IPS-18c (cell line): ENCODE results near the gene ANXA8.

ENCODE experiments used
- H3K4me3 ChIP-seq: 2 replicates; pipeline ENCODE4 v1.7.0; 2013; ENCODE audit warnings: low read depth, mild to moderate bottlenecking, low read length, moderate library complexity; ENCODE audit not compliant: insufficient read depth
- H3K9me3 ChIP-seq: one replicate; pipeline ENCODE4 v1.6.1; 2013; ENCODE audit warnings: mild to moderate bottlenecking, low read length, moderate library complexity; ENCODE audit not compliant: control insufficient read depth, insufficient read depth

The ANXA8 gene

DNA sequence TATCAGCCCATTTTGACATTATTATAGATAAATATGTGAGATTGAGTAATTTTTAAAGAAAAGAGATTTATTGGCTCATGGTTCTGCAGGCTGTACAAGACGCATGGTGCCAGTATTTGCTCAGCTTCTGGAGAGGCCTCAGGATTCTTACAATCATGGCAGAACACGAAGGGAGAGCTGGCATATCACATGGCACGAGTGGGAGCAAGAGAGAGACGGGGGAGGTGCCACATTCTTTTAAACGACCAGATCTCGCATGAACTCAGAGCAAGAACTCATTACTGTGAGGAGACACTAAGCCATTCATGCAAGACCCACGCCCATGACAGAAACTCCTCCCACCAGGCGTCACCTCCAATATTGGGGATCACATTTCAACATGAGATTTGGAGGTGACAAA is 59.7 kb downstream of the ANXA8 start:
- Histone ChIP-seq H3K4me3 (no peak overlapping the region), H3K9me3 (peaks cover 3% of the 10 kb centered on the region)

- Histone ChIP-seq H3K9me3 (peaks cover 3% of the 10 kb centered on the region), H3K4me3 (no peak overlapping the region)
Observed at GRCh38 chr10:47423476-47423875, 60.4 kb downstream of the ANXA8 start.

DNA sequence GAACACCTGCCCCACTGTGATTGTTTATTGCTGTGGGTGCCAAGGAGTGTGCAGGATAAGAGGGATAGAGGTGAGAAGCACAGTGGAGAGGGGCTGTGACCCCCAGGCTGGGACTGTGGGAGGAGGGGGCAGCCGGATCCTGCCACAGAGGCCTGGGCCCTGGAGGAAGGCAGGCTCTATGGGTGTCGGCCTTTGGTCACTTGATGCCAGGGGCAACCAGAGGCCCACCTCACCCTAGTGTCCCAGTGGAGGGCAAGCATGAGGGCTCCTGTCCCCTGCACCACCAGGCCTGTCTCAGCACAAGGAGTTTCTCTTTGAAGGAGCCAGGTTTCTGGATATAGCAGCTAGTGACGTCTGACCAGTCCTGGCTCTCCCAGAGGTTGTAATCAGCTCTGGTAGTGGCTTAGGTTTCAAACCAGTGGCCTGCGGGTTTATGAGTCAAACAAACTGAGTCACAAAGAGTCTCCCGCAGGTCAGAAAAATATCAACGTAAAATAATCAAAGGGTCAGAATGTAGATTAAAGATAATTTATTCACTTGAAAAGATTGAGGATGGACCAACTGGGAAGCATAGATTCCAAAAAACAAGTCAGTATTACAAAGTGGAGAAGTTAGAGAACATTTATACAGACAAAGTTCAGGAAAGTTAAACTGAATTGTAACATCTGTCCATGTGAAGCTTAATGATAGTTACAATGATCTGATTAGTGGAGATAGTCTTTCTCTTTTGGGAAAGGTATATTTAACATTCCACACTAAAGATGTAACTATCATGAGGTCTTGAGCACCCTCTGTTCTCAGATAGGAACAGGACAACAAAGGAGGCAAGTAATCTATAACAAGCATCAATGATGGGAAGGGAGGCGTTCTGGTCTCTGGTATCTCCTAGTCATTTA is 62.6 kb downstream of the ANXA8 start:
- Histone ChIP-seq H3K9me3 (peaks cover 2% of the 10 kb centered on the region), H3K4me3 (no peak overlapping the region; the same call in 1 of the 2 replicates)

GRCh38 chr10:47420305-47421056 is 63.4 kb downstream of the ANXA8 start:
- H3K4me3 ChIP-seq = no peak overlapping the region; the same call in 1 of the 2 replicates
- H3K9me3 ChIP-seq = no peaks in the 10 kb centered on the region

DNA sequence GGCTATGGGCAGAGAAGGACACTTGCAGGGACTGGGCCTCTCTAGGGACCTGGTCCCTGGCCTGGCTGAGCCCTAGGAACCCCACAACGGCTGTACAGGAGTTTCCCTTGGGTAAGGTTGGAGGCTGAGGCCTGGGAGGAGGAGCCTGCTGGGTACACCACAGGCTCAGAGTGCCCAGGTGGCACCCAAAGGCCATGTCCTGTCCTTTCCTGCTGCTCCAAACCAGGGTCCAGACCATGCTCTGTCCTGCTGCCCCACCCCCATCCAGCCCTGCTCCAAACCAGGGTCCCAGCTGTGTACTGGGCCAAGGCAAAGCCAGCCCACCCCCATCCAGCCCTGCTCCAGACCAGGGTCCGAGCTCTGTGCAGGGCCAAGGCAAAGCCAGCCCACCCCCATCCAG is 64.5 kb downstream of the ANXA8 start:
- H3K4me3 ChIP-seq = no peak overlapping the region
- H3K9me3 ChIP-seq = no peaks in the 10 kb centered on the region

- Histone ChIP-seq H3K4me3 (no peak overlapping the region), H3K9me3 (no peaks in the 10 kb centered on the region)
Observed at GRCh38 chr10:47418966-47419365, 64.9 kb downstream of the ANXA8 start.

DNA sequence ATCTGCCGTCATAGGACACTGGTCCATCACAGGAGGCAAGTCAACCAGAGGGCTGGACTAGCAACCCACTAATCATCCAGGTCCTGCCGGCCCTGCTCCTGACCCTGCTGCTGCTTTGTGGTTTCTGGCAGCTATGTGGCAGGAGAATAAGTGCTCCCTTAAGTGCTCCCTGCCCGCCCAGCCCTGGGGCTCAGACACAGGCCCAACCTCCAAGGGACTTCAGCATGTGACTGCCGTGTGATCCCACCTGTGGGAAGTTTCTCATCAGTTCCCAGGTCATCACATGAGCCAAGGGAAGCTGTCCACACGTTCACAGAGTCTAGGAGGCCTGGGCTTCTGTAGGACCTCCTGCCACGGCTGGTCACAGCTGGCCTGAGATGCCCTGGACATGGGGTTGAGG is 65.6 kb downstream of the ANXA8 start:
- Histone ChIP-seq H3K4me3 (no peak overlapping the region), H3K9me3 (no peaks in the 10 kb centered on the region)
